HG02678 (cell line): ENCODE results near the gene PEX16.
A peak's percentile ranks its signal among the peaks of the same experiment; 100 is the strongest.

Experiments
- ATAC-seq: cut with Tn5 transposase; IDR thresholded peaks from one replicate; pipeline ENCODE4 v1.9.1; 2021; ENCODE audit warnings: mild to moderate bottlenecking, moderate library complexity; ENCODE audit not compliant: unreplicated experiment

Gene PEX16

GRCh38 chr11:45899448-45900174 is 18.1 kb downstream of the PEX16 start:
- peak; percentile 70 for ATAC-seq

DNA sequence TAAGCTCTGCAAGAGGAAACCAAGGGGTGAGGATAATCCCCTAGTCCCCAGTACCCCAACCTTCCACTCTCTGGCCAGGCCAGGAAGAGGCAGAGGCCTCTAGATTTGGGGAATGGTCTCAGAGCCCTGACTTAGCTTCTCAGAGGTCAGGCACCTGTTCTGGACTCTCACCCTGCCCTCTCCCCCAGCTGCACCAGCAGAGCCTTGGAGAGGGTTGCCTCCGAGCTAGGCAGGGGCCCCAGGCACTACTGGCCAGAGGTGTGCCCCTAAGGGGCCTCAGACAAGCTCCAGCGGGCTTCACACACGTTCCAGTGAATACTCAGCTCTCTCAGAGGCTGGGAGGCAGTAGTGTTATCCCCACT is 18.6 kb downstream of the PEX16 start:
- no peak for ATAC-seq

DNA sequence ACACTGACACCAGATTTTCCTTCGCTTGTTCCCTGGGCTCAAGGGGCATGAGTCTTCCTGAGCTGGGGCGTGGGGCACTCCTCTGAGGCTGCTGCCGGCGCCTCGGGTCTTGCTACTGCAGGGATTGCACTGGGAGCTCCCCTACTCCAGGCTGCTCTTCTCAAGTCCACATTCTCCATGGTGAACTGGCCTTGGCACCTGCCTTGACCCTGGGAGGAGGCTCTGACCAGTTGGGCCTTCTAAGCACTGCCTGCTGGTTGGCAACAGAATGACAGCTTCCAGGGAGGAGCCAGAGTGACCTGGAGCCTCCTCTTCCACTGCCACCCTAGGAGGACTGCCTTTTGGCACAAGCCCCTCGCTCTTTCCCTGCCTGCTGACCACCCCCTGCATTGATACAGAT is 20.1 kb downstream of the PEX16 start:
- no peak for ATAC-seq

DNA sequence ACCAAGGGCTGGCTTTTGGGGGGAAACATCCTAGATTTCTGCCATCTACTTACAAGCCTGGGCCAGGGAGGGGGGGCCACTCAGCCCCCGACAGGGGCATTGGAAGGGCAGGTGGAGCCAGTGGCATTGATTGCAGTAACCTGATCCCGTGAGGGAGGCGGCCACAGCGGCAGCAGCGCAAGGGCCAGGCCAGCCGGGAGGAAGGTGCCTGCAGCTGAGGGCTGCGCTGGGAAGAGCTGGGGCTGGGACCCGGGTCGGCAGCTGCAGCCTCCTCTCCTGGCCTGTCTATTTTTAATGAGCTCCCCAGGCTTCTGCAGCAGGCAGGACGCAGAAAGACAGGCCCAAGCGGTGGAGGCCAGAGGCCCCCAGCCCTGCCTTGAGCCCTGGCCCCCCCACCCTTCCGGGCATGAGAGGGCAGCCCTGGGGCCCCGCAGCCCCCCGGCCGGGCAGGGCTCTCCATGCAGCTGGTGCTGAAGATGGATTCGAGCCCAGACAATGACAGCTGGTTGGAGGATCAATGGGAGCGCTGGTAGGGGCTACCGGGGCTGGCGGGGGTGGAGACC is 21.2 kb downstream of the PEX16 start:
- no peak for ATAC-seq

- ATAC-seq, result no peak
Observed at GRCh38 chr11:45895553-45896259, 22.0 kb downstream of the PEX16 start.

DNA sequence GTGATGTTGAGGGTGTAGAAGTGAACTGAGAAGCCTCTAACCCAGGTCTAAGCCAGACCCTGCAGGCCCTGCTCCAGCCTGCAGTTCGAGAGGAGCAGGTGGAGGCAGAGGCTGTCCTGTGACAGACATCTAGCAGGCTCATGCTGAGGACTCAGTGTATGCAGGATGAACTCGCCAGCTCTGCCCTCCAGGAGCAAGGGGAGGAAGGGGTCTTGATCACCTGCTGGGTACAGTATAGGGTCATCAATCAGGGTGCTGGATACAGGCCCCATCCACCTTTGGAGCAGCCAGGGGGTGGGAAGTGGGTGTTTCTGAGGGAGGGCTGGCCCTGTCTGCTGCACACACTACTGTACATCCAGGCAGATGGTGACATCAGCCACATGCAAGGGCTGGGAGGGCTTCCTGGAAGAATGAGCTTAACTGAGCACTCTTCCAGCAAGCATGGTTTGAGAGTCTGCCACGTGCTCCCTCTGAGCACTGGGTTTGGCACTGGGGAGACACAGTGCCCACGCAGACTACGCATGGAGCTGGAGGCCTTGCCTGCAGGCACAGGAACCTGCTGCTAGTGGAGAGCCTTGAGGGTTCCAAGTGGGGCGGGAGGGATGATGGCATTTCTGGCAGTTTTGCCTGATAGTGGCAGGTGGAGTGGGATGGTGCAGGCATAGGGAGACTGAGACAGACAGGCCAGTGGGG is 23.0 kb downstream of the PEX16 start:
- ATAC-seq, result no peak

DNA sequence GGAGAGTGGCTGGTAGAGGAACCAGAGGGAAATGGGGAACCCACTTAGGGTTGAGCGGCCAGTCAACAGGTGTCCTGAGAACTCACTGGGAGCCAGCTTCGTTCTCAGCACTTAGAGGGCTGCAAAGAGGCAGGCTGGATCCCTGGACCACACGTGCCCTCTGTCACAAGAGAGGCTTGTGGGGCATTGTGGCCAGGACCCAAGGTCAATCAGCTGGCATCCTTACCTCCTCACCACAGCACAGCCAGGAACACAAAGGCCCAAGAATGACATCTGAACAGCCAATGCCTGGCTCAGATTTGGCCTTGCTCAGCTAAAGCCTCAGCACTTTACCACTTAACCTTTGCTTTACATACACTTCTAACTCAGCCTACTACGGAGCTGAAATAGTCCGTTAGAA is 24.8 kb downstream of the PEX16 start:
- no peak for ATAC-seq

DNA sequence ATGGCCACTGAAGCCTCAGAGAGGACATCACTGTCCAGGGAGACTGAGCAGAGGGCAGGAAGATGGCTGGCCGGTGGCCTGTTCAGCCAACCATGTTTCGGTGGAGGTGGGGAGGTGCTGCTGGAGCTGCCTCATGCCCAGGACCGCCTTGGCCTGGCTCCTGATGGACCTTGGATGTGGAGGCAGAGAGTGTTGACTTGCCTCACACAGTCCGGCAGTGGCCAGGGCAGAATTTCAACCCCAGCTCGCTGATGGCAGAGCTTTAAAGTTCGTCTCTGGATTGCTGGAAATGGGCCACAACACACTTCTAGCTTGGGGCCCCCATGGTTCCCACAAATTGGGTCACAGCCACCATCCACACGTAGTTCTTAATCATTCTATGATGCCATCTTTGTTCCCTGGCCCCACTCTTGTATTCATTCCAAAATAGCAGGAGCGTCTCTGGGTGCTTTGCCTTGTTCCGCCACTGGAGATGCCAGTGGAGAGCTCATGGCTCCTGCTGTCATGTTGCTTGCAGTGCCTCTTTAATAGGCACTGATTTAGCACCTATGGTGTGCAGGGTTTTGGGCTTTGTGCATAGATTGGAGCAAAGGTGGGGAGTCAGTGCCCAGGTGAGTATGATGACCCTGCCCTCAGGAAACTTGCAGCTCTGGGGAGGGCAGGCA is 26.7 kb downstream of the PEX16 start:
- no peak for ATAC-seq

DNA sequence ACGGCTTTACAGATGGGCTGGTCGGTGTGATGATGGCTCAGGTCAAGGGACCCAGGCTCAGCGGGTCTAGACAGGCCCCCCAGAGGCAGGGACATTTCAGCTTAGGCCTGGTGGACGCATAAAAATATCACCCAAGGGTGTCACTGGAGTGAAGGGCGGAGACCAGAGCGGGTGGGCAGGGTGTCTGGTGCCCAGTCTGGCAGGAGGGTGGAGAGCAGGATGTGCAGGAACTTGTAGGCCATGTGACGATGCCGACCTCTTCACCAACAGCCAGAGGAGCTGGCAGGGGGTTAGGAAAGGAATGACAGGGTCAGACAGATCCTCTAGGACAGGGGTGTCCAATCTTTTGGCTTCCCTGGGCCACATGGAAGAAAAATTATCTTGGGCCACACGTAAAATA is 27.7 kb downstream of the PEX16 start:
- no peak for ATAC-seq

GRCh38 chr11:45889555-45889954 is 28.1 kb downstream of the PEX16 start:
- ATAC-seq, result no peak

- ATAC-seq, result no peak
Observed at GRCh38 chr11:45887587-45887986, 30.1 kb downstream of the PEX16 start.

- ATAC-seq, result no peak
Observed at GRCh38 chr11:45886816-45887520, 30.7 kb downstream of the PEX16 start.

- no peak for ATAC-seq
Observed at GRCh38 chr11:45885921-45886721, 31.6 kb downstream of the PEX16 start.

- peak; percentile 76 for ATAC-seq
Observed at GRCh38 chr11:45885274-45885920, 32.3 kb downstream of the PEX16 start, which contains the start of gene MAPK8IP1. Gene MAPK8IP1, plus strand, starts transcription at chr11:45885651. Its CDS starts 170 bp downstream, at chr11:45885821.

DNA sequence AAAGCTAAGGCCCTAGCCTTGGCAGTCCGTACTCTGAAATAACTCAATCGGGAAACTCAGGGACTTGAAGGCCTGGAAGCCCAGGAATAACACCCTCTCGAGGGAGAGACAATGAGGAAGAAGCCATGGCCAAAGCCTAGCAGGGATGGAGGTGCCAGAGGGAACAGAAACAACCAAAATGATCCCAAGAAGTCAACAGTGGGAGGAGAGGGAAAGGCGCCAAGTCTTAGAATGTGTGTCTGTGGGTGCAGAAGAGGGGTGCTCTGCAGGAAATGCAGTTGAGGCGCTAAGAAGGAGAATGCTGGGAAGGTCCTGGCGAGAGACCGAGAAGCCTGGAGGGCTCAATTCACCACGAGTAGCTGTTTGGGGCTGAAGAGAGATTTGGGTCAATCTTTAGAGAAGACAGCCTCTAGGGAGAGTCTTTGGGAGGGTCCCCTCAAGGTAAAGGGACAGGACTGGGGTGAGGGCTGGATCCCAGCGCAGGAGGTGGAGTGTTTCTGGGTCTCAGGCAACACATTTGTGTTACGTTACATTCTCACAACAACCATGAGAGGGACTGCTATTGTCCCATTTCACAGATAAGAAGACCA is 33.0 kb downstream of the PEX16 start:
- ATAC-seq, result no peak

DNA sequence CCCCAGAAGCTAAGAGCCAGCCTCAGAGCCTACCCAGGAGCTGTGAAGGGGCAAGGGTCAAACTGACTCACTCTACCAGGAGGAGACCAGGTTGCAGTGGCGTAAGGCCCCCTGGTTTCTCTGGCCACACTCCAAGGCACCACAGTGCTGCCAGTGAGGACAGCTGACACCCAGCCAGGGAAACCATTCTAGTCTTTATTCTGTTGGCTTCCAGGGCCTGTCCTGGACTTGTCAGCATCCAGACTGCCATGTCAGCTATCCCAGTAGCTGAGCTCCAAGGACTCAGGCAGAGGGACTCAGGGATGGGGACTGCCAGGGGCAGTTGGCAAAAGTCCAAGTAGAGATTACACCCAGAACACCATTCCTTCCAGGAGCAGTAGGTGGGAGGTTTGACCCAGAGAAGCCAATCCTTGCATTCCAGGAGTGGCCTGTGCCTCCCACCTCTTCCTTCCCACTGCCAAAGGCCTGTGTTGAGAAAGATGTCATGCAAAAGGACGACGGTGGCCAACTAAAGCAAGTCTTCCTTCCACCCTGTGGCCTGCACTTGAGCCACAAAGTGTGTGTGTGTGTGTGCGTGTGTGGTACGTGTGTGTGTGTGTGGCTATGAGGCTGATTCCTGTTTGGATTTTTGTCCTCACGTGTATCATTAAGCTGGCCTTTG is 35.8 kb downstream of the PEX16 start:
- no peak for ATAC-seq

DNA sequence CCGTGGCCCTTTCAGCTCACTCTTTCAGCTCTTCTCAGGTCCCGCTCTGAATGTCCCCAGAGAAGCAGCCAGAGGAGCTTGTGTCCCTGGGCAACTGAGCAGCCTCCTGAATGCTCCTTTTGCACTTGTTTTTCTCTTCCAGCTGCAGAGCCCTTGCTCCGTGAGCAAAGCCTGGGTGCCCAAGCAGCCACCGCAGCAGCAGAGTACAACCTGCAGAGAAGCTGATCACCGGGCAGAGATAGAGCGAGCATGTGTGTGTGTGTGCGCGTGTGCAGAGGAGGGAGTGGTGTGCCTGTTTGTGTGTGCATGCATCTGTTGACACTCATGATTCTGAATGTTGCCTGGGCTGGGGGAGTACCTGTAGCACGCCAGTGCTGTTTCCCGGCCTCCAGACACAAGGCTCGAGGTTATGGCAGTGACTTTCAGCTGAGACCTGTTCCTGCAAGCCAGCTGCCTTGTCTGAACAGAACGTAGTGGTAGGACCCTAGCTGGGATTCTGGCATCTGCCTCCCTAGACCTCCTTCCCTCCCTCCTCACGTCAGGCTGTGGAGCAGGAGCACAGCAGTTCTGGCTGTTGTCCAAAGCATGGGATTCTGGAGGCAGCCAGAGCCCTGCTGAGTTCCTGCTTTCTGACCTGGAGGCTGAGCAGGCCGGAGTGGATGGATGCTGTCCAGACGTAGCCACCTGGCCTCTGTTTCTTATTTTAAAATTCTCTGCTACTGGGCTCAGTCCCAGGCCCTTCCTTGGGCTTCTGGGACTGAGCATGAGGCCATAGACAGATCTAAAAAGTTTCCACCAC is 36.7 kb downstream of the PEX16 start:
- ATAC-seq, result no peak
